ENCODE data around the gene LENG1. TPM values are rescaled to one million over a fixed set of nuclear protein-coding genes. Genes with fewer than 3 reads are reported as not detected.

The LENG1 gene
- total and polyA plus RNA-seq, 2 donors (not counting 3 experiments of a cell fraction or from before 2014, with no cell fraction given): 3.0 to 5.0 TPM

DNA sequence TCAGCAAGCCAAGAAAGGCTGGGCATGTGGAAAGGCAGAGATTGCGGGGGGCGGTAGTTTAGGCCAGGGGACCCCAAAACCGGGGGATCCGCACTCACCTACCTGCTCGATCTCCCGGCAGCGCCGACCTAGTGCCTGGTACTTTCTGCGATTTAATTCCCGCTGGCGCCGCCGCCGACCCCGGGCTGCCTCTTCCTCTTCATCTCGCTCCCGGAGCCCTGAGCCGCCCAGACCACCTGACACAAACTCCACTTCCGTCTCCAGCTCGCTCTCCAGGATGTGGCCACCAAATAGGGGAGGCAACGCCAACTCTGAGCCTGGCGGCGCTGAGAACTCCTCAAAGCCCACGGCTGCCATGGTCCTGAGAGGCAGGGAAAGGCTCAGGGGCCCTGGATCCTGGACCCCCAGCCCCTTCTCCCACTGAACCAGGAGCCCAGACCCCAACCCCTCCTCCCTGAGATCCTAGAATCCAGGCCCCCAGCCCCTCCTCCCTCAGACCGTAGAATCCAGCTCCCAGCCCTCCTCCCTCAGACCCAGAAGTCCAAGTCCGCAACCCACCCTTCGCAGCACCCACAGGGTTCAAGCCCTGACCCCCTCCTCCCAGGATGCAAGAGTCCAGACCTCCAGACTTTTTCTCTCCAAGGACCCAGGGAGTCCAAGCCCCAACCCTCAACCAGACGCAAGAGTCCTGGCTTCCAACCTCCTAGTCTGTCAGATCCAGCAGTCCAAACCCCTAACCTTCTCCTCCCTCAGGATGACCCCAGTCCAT, 45.0 kb downstream of the LENG1 start:
- H3K9me3 ChIP-seq (replicated peaks; ENCODE audit: control insufficient read depth, insufficient read depth, low read length): no peaks in the 10 kb centered on the region
- no peaks in the 10 kb centered on the region for H4K20me1 ChIP-seq (replicated peaks; ENCODE audit: control insufficient read depth, extremely low read depth, insufficient read depth, low read length)
- peak overlapping the region; percentile 51 to 81 (median 68) for H3K4me3 ChIP-seq (replicated peaks in 1 of 3; ENCODE audit: insufficient read depth in 1 of 3, low read depth in 1 of 3, low read length in 3 of 3)
- H3K4me1 ChIP-seq (ENCODE audit: control insufficient read depth, extremely low read depth, insufficient read depth, low read length): peaks cover 7% of the 10 kb centered on the region
- peak overlapping the region; percentile 82 for H3K9ac ChIP-seq (replicated peaks; ENCODE audit: extremely low read depth, insufficient read depth, low read length)
- dilution Hi-C loops (cut with MboI; ENCODE audit: extremely low pct_ligation_motif_present, low sequenced_read_pairs) (no loop called here), intact Hi-C loops (cut with micrococcal nuclease) (loop anchor here (1.0 to 5.0 kb wide), 4 partner anchors 12 to 132 kb away; partner anchors contain the start of genes CNOT3, LENG1 and NDUFA3)
- H3K36me3 ChIP-seq (ENCODE audit: control insufficient read depth in 2 of 2, extremely low read depth in 1 of 2, insufficient read depth in 2 of 2, low read length in 2 of 2): peaks cover 3 to 15% of the 10 kb centered on the region in 2 experiments
- no TSS peak for BruUV-seq (replicated peaks)
- no peak overlapping the region for H3K27ac ChIP-seq (ENCODE audit: insufficient read depth, low read depth, low read length)
- H3K79me2 ChIP-seq (ENCODE audit: control insufficient read depth, insufficient read depth, low read length): peaks cover 17% of the 10 kb centered on the region
- H3K4me2 ChIP-seq (ENCODE audit: insufficient read depth, low read length): peak overlapping the region; percentile 84
- no peaks in the 10 kb centered on the region for H3K27me3 ChIP-seq (ENCODE audit: control insufficient read depth in 2 of 2, insufficient read depth in 2 of 2, low read length in 2 of 2)
- H3K9me1 ChIP-seq (replicated peaks; ENCODE audit: control insufficient read depth, extremely low read depth, insufficient read depth, low read length): no peaks in the 10 kb centered on the region
- H2AFZ ChIP-seq (ENCODE audit: low read depth, low read length): peak overlapping the region; percentile 1
- FAIRE-seq (peak; percentile 70), DNase-seq (ENCODE audit: low read depth, low spot score) (peak; percentile 31)
- TF ChIP-seq, protein P1, sequence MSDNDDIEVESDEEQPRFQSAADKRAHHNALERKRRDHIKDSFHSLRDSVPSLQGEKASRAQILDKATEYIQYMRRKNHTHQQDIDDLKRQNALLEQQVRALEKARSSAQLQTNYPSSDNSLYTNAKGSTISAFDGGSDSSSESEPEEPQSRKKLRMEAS (IDR thresholded peaks at IDR 0.05; ENCODE audit: insufficient read depth, insufficient read length): no peak
- no peak for TF ChIP-seq MYC (IDR thresholded peaks at IDR 0.05; ENCODE audit: low read depth, low read length)
- TF ChIP-seq, protein P2, sequence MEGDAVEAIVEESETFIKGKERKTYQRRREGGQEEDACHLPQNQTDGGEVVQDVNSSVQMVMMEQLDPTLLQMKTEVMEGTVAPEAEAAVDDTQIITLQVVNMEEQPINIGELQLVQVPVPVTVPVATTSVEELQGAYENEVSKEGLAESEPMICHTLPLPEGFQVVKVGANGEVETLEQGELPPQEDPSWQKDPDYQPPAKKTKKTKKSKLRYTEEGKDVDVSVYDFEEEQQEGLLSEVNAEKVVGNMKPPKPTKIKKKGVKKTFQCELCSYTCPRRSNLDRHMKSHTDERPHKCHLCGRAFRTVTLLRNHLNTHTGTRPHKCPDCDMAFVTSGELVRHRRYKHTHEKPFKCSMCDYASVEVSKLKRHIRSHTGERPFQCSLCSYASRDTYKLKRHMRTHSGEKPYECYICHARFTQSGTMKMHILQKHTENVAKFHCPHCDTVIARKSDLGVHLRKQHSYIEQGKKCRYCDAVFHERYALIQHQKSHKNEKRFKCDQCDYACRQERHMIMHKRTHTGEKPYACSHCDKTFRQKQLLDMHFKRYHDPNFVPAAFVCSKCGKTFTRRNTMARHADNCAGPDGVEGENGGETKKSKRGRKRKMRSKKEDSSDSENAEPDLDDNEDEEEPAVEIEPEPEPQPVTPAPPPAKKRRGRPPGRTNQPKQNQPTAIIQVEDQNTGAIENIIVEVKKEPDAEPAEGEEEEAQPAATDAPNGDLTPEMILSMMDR (IDR thresholded peaks at IDR 0.05; ENCODE audit: extremely low read depth in 1 of 2, insufficient read depth in 1 of 2, low read depth in 1 of 2, low read length in 2 of 2): no peak
- peak; percentile 32 for TF ChIP-seq POLR2AphosphoS5 (IDR thresholded peaks at IDR 0.05; ENCODE audit: insufficient read depth, low read depth, low read length)
- TF ChIP-seq EZH2 (IDR thresholded peaks at IDR 0.05; ENCODE audit: borderline replicate concordance, low read depth, low read length, severe bottlenecking): no peak
- no peak for TF ChIP-seq FOS (IDR thresholded peaks at IDR 0.05; ENCODE audit: borderline replicate concordance, insufficient read depth, low read length)
- TF ChIP-seq GATA2 (IDR thresholded peaks at IDR 0.05; ENCODE audit: insufficient read depth, insufficient read length, low read depth, low read length): no peak
- peak; percentile 68 for TF ChIP-seq POLR2A (IDR thresholded peaks at IDR 0.05; ENCODE audit: low read depth, low read length)
- no peak for TF ChIP-seq JUN (IDR thresholded peaks at IDR 0.05; ENCODE audit: borderline replicate concordance, insufficient read depth, insufficient read length, low read depth)
- ChIA-PET CTCF (interaction anchor here (0.7 to 1.7 kb wide), 8 partner anchors 9 to 306 kb away, joined by 3 to 5 read pairs (median 4); partner anchors contain the start of gene CNOT3), POLR2A (interaction anchor here (0.7 to 2.1 kb wide), 4 partner anchors 9 to 87 kb away, joined by 3 to 13 read pairs (median 4); partner anchors contain the start of genes CNOT3 and MBOAT7)
